Activated CD8-positive, alpha-beta memory T cell treated with anti-CD3 and anti-CD28 coated beads for 4 hours (primary cell): Measurements from ENCODE around the gene S100A3.

Source experiments
- DNase-seq, 2 donors: peaks; one replicate each; pipeline ENCODE4 v3.0.0-alpha.2; 2020; ENCODE audit warnings: low read depth in 2 of 2

Gene S100A3

DNA sequence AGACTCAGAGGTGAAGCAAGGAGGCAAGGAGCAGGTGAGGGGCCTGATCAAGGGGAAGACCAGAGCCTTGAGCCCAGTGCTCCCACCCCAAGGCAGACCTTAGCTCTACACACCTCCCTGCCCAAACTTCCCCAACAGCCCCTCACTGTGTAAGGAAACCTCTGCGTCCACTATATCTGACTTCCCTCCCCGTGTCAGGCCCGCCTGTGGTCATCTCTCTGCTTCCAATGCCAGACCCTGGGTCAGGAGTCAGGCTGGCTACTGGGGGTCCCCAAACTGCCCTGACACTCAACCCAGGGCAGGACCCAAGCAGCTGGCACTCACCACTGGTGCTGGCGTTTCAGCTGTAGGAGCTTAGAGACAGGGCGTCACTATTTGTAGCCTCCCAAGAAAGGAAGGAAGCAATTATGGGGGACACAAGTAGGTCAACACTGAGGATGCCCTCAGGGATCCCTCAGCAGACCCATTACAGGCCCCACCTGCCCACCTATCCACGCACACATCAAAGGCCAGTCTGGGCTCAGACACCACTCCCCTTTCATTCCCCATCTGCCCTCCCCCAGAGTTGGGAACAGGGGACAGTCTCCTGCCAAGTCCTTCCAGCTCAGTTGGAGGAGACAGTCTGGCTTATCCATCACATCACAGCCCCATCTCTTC, 811 bp upstream of the S100A3 start:
- DNase-seq: no peak

DNA sequence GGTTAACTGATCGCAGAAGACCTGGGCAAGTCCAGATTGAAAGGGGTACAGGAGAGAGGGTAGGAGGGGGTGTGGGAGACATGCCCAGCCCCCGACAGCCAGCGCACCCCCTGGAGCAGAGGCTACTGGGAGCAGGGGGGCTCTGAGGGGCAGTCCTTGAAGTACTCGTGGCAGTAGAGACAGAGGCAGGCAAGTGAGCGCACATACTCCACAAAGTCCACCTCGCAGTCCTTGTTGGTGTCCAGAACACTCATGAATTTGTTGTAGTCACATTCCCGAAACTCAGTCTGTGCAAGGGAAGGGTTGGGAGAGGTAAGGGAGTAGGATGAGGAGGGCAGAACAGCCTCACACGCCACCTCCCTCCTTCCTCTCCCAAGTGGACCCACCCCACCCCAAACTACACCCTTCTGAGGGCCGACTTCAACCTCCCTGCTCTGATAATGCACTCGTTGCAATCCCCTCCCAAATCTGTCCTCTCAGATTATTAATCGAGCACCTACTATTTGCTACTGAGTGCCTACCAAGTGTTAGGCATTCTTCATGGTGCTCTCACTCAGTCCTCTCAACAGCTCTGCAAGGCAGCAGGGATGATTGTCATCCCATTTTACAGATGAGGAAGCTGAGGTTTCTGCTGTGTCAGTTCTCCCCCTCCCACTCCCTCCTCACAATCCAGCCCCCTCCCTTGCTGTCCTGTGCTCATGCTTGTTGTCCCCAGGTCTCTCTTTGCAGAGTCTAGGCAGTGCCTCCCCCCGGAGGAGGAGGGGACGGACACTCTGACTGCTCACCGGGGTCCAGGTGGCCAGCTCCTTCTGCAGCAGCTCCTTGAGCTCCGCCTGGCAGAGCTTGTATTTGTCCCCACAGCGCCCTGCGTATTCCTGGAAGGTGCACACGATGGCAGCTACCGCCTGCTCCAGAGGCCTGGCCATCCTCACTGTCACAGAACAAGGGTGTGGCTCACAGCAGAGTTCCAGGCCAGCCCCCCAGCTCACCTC, 1.2 kb downstream of the S100A3 start:
- DNase-seq: no peak

DNA sequence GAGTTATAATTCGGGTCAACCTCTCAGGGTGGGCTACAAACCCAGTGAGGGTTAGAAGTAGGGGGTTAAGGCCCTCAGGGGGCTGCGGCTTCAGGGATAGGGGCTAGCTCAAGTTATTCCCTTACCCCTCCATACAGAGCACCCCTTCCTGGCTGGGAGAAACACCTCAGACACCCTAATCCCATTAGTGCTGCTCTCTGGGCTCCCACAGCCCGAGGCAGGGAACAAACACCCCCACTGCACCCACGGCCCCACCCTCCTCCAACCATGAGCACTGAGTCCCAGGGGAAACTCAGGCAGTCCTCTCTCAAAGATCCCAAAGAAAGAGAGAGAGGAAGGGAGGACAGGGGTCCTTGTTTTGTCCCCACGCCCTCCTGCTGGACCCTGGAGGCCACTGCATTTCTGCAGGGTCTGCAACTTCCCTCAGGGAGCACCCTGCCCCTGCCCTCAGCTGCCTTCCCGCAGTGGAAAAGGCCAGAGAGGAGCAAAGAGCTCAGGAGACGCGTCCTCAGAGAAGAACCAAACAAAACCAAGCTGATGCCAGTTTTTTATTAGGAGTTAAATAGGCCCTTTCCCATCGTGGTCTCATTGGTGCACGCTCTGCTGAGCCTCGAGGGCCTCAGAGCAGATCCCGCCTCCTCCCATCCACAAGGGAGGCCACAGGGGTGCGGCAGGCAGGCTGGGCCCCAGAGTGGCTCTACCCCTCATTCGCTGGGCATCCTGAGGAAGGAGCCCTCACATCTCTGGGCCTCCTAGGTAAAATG, 2.1 kb downstream of the S100A3 start:
- no peak for DNase-seq

GRCh38 chr1:153546371-153546770, 2.7 kb downstream of the S100A3 start:
- DNase-seq: no peak

DNA sequence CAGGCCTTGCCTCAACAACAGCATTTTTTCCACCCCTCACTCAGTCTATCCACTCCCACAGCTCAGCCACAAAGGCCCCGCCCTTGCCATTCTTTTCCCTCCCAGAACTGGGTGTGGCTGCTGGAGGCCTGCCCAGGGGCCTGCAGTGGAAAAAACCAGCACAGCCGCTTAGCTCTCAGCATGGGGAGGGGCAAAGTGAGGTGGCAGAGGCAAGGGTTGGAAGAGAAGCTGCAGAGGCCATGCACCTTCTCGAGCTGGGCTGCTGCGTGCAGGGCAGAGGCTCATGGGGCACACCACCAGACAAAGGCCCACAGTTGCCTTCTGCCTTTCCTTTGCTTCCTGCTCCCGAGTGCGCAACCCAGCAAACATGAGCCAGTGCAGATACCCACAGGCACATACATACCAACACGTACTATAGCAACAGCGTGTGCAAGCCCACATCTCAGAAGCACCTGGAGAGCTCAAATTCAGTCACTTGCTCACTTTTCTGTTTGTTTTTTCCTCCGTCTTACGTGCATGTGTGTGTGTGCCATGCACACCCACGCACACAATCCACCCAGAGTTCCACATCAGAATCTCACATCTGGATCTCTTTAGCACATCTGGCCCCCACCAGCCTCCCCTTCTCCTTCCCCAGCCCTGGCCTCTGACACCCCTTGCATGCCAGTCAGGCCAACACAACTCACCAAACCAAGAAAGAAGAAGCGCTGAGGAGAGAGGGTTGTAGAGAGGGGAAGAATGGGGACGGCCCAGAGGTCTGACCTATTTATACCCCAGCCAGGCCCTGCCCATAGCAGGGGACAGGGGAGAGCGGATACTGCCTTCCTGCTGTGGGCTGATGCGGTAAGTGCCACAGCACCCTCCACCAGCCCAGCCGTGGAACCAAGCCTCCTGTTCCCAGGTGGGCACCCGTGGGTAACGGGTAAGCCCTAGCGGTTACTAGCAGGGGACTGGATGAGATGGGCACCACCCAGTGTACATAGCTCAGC, 3.7 kb downstream of the S100A3 start, which contains the start of gene S100A4:
TSS of gene S100A4 (minus strand) at position 740 of the 989 bp plus-strand sequence. CDS start 1,012 bp downstream, outside the sequence.
- peak; percentile 74 to 84 for DNase-seq

DNA sequence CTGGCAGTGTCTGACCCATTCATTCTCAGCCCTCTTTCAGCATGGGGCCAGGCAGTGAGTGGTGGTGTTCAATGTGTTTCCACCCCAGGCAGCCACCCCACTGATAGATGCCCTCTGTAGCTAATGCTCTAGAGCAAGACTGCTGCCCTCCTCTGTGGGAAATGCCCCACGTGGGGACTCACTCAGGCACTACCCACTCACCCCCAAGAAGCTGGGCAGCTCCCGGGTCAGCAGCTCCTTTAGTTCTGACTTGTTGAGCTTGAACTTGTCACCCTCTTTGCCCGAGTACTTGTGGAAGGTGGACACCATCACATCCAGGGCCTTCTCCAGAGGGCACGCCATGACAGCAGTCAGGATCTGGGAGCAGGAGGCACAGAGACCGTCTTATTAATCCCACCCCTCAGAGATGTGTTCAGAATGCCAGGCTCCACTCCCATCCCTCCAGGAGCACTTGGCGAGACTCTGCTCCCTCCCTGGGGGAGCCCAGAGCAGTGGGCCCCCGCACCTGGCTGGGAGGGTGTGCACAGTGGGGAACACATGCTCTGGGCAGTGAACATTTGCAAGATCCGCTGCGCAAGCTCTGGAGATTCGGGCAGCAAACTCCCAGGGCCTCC, 4.5 kb downstream of the S100A3 start:
- DNase-seq: no peak

- no peak for DNase-seq
These were observed 5.3 kb downstream of the S100A3 start for GRCh38 chr1:153543736-153544135.

- DNase-seq: no peak
These were observed 5.9 kb downstream of the S100A3 start for GRCh38 chr1:153542956-153543711.

DNA sequence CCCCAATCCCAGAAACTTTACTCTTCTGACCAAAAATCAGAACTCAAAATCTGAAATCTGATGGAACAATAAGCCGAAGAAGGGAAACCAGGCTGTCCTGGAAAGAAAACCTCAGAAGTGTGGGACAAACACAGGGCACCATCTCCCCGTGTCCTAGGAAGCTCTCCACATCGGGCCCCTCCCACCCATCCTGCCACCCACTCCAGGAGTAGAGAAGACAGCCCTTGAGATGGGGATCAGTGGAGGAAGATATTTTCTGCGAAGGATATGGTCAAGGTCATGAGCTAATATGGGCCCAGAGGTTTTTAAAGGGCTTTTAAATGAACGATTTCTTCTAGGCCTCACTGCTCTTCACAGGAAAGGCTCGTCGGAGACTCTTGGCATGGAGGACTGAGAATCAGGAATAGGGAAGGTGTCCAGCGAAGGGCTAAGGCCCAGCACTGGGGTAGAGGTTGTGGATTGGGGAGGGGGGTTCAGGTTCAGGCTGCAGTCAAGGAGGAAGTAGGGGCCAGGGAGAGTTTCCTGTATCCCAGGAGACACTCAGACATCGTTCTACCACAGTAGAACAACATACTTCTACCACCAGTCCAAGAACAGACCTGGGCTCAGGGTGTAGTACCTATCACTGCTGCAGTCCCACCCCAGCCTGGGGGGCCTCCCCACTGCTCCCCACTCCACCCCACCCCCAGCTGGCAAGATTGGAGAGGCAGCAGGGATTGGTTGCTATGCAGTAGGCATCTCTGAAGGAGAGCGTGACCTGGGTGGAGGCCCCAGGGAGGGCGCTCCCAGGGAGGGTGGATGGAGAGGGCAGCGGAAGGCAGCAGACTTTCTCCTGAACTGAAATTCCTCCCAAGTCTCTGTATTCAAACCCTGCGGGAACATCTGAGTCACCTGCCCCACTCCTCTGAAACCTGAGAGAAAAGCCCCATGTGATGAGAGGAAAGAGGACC, 7.1 kb downstream of the S100A3 start:
- no peak for DNase-seq

DNA sequence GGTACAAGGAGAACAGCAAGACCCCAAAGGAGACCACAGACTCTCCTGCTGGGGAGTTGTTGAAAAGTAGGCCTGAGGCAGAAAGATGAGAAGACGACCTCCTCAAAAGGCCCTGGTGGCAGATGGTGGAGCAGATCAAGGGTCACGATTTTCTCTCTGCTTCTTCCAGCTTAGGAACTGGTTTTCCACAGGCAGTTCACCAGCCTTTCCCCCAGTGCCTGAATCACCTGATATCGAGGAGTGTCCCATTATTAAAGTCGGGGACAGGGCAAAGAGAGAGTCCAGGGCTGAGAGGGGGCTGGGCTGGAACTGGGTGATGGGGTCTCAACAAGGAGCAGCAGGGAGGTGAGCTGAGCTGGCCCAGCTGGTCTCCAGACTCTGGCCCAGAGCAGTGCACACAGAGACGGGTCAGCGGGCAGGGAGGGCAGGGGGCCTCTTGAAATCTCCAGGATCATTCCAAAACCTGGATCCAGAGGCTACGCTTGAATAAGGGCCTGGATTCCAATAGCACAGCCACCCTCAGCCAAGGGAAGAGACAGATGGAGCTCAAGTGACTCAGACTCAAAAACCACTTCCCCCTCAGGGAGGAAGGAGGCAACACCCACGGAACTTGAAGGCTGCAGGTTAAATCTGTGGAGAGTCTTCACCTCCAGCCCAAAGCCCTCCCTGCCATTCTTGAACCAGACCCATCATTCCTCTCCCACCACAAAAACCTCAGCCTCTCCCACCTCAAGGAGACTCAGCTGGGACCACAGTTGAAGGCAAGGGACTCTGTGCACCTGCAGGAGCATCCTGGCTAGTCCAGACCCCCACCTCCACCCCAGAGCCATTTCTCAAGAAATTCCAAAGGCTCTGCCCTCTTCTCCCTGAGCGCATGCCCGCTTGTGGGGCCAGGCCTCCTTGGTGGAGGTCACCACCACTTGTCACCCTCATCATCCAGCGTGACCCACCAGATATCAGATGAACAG, 8.4 kb downstream of the S100A3 start, which contains the start of gene S100A5:
TSS of gene S100A5 (minus strand) at position 541 of the 968 bp plus-strand sequence. CDS start 743 bp downstream, outside the sequence.
- peak in 1 of 2 donors; percentile 48 for DNase-seq

DNA sequence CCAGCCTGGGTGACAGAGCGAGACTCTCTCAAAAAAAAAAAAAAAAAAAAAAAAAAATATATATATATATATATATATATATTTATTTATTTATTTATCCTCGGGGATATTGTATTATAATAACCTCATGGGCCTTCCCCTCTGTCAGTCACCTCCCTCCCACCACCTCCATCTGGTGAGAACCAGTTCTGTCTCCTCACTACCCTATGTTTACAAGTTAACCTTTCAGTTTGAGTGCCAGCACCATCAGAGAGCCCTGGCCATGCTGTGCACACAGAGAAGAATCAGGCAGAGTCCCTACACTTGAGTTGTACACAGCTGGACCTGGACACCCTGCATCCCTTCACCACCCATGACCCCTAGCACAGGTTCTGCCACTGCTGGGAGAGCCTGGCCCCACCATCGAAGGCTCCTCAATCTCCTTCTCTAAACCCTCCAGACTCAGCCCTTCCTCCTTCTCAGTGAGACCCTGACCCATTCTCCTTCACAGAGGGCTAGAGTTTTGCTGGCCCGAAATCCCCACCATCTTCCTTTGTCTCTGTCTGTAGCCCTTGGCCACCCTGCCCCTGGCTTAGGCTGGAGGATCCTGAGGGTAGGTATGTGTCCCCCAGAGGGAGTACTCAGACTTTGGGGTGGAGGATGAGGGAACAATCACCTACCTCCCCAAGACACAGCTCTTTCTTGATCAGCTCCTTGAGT, 9.5 kb downstream of the S100A3 start:
- no peak for DNase-seq

- no peak for DNase-seq
These were observed 10.7 kb downstream of the S100A3 start for GRCh38 chr1:153538315-153538821.

DNA sequence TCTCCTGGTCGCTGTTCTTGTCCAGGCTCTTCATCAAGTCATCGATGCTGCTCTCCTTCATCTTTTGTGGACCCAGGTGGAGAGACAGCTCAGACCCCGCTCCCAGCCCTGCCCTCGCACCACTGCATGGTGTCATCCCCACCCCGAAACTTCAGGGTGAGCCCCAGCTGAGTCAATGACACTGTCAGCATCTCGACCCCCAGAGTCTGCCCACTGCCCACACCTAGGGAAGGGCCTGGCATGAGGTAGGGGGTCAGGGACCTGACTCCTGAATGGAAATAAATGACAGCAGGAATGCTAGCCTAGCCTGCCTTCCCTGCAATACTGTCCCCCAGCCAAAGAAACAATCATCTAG, 11.7 kb downstream of the S100A3 start:
- no peak for DNase-seq

DNA sequence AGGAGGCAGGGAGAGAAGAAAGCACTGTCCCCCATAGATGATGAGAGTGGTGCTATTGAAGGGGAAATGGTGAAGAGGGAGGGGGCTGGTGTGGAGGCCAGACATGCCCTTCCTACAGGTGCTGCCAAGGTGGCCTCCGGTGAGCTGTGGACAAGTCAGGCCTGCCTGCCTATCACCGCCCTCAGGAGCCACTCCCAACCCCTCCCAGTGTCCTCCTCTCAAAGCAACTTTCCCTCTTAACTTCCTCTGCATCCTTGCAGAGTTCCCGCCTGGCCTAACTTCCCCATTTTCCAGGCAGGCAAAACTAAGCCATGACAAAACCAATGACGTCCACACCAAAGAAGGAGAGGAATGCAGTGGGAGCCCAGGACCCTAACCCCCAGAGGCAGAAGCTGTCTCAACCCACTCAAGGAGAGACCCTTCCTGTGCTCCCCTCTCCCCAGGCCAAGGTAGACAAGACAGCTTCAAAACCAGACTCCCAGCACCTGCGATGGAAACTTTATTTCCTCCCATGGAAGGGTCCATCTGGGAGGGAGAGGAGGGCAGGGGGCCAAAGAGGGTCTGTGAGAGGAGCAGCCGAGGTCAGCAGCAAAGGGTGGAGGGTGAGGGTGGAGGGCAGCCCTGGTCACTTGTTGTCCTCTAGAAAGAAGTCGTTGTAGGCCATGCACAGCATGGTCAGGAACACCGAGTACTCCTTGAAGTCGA, 12.2 kb downstream of the S100A3 start:
- no peak for DNase-seq

GRCh38 chr1:153536012-153536670, 12.9 kb downstream of the S100A3 start:
- DNase-seq: peak; percentile 67 to 72
